Mesendoderm (in vitro differentiated cells): ENCODE measurements around the gene KRTDAP.

Experiments used
- DNase-seq: peaks from one replicate; pipeline ENCODE4 v3.0.0; 2013
- H2AK5ac ChIP-seq: 2 replicates; pipeline ENCODE4 v1.6.1; 2013; ENCODE audit warnings: low read length, inconsistent platforms
- H2BK120ac ChIP-seq: 2 replicates; pipeline ENCODE4 v1.6.1; 2013; ENCODE audit warnings: low read depth, mild to moderate bottlenecking, low read length, moderate library complexity, mixed read lengths
- H2BK15ac ChIP-seq: replicated peaks from 2 replicates; pipeline ENCODE4 v1.6.1; 2013; ENCODE audit warnings: low read depth, mild to moderate bottlenecking, moderate library complexity
- H2BK5ac ChIP-seq: 2 replicates; pipeline ENCODE4 v1.6.1; 2013; ENCODE audit warnings: low read length, inconsistent platforms
- H3K18ac ChIP-seq: 2 replicates; pipeline ENCODE4 v1.6.1; 2013; ENCODE audit warnings: mild to moderate bottlenecking, low read length, mixed read lengths
- H3K23ac ChIP-seq: one replicate; pipeline ENCODE4 v1.6.1; 2013; ENCODE audit warnings: low read length
- H3K27ac ChIP-seq: 2 replicates; pipeline ENCODE4 v1.5.1; 2013; ENCODE audit warnings: low read depth, mild to moderate bottlenecking, inconsistent platforms, low read length, moderate library complexity
- H3K27me3 ChIP-seq: 2 replicates; pipeline ENCODE4 v1.6.1; 2013; ENCODE audit warnings: low read length, control low read depth, mild to moderate bottlenecking, inconsistent platforms; ENCODE audit not compliant: insufficient read depth, poor library complexity
- H3K36me3 ChIP-seq: 2 replicates; pipeline ENCODE4 v1.6.1; 2013; ENCODE audit warnings: low read length, inconsistent platforms; ENCODE audit not compliant: control insufficient read depth, insufficient read depth
- H3K4ac ChIP-seq: one replicate; pipeline ENCODE4 v1.6.1; 2013; ENCODE audit warnings: low read depth, mild to moderate bottlenecking, low read length, moderate library complexity
- H3K4me1 ChIP-seq: 2 replicates; pipeline ENCODE4 v1.6.1; 2013; ENCODE audit warnings: low read depth, low read length, inconsistent platforms; ENCODE audit not compliant: control insufficient read depth
- H3K4me2 ChIP-seq: 2 replicates; pipeline ENCODE4 v1.6.1; 2013; ENCODE audit warnings: low read length
- H3K4me3 ChIP-seq: 2 replicates; pipeline ENCODE4 v1.5.1; 2013; ENCODE audit warnings: mild to moderate bottlenecking, low read length
- H3K56ac ChIP-seq: one replicate; pipeline ENCODE4 v1.6.1; 2013; ENCODE audit warnings: low read length
- H3K79me1 ChIP-seq: 2 replicates; pipeline ENCODE4 v1.6.1; 2013; ENCODE audit warnings: low read length, inconsistent platforms
- H3K79me2 ChIP-seq: 2 replicates; pipeline ENCODE4 v1.6.1; 2013; ENCODE audit warnings: mild to moderate bottlenecking, low read length; ENCODE audit not compliant: control insufficient read depth, insufficient read depth
- H3K9ac ChIP-seq: 2 replicates; pipeline ENCODE4 v1.6.1; 2013; ENCODE audit warnings: low read length, inconsistent platforms
- H4K5ac ChIP-seq: one replicate; pipeline ENCODE4 v1.6.1; 2013; ENCODE audit warnings: low read length
- H4K8ac ChIP-seq: one replicate; pipeline ENCODE4 v1.6.1; 2013; ENCODE audit warnings: low read depth, mild to moderate bottlenecking, control low read depth, low read length, moderate library complexity
- WGBS: extraction: QIAGEN DNeasy Blood & Tissue Kit; methylation state at CpG from one replicate; pipeline ENCODE4 v1.1.7; 2013; ENCODE audit warnings: low lambda C conversion rate, missing lambda C conversion rate; ENCODE audit not compliant: insufficient coverage; ENCODE audit errors: extremely low coverage; 5-methylcytosine and 5-hydroxymethylcytosine counted together

Gene KRTDAP

GRCh38 chr19:35457173-35457572 is 33.1 kb downstream of the KRTDAP start:
- no peak for DNase-seq
- no CpG with 5 or more reads among the region's 5 CpGs for WGBS

GRCh38 chr19:35455616-35456201 is 34.6 kb downstream of the KRTDAP start:
- no peaks in the 10 kb centered on the region for H3K79me2 ChIP-seq
- H3K27ac ChIP-seq: no peak overlapping the region
- H3K4me3 ChIP-seq: no peak overlapping the region
- no peaks in the 10 kb centered on the region for H3K27me3 ChIP-seq
- H2BK120ac ChIP-seq: no peak overlapping the region
- no peak for DNase-seq
- no peaks in the 10 kb centered on the region for H3K4me1 ChIP-seq
- no CpG with 5 or more reads among the region's 3 CpGs for whole genome bisulfite sequencing
- H2BK5ac ChIP-seq: no peak overlapping the region
- H4K5ac ChIP-seq: no peak overlapping the region
- H2AK5ac ChIP-seq: no peak overlapping the region
- H3K4ac ChIP-seq: no peak overlapping the region
- no peaks in the 10 kb centered on the region for H3K79me1 ChIP-seq
- H3K36me3 ChIP-seq: no peaks in the 10 kb centered on the region
- no peak overlapping the region for H4K8ac ChIP-seq
- no peak overlapping the region for H3K56ac ChIP-seq
- no peak overlapping the region for H3K18ac ChIP-seq
- no peak overlapping the region for H3K23ac ChIP-seq
- no peak overlapping the region for H2BK15ac ChIP-seq
- H3K9ac ChIP-seq: no peak overlapping the region
- H3K4me2 ChIP-seq: no peak overlapping the region

More at GRCh38 chr19:35457173-35457572, 33.1 kb downstream of the KRTDAP start:
- no peak overlapping the region for H3K23ac ChIP-seq
- H3K56ac ChIP-seq: no peak overlapping the region
- H3K4me2 ChIP-seq: no peak overlapping the region
- no peak overlapping the region for H3K4me3 ChIP-seq
- H3K27ac ChIP-seq: no peak overlapping the region
- no peak overlapping the region for H3K9ac ChIP-seq
- no peak overlapping the region for H2AK5ac ChIP-seq
- no peak overlapping the region for H2BK120ac ChIP-seq
- no peak overlapping the region for H4K8ac ChIP-seq
- H3K4me1 ChIP-seq: no peaks in the 10 kb centered on the region
- H3K27me3 ChIP-seq: no peaks in the 10 kb centered on the region
- H2BK5ac ChIP-seq: no peak overlapping the region
- no peak overlapping the region for H3K18ac ChIP-seq
- H4K5ac ChIP-seq: no peak overlapping the region
- H3K79me2 ChIP-seq: no peaks in the 10 kb centered on the region
- no peaks in the 10 kb centered on the region for H3K36me3 ChIP-seq
- H3K4ac ChIP-seq: no peak overlapping the region
- H2BK15ac ChIP-seq: no peak overlapping the region
- H3K79me1 ChIP-seq: no peaks in the 10 kb centered on the region

- Histone ChIP-seq H3K27me3 (no peaks in the 10 kb centered on the region), H4K8ac (no peak overlapping the region), H3K4me2 (no peak overlapping the region), H3K18ac (no peak overlapping the region), H4K5ac (no peak overlapping the region), H3K9ac (no peak overlapping the region), H3K56ac (no peak overlapping the region), H3K4me1 (no peaks in the 10 kb centered on the region), H2BK120ac (no peak overlapping the region), H2BK5ac (no peak overlapping the region), H3K79me1 (no peaks in the 10 kb centered on the region), H3K4ac (no peak overlapping the region), H2BK15ac (no peak overlapping the region), H3K27ac (no peak overlapping the region), H3K4me3 (no peak overlapping the region), H3K36me3 (no peaks in the 10 kb centered on the region), H3K23ac (no peak overlapping the region), H3K79me2 (no peaks in the 10 kb centered on the region), H2AK5ac (no peak overlapping the region)
- no peak for DNase-seq
- no CpG with 5 or more reads among the region's 2 CpGs for WGBS
Measured at GRCh38 chr19:35454663-35455062, 35.6 kb downstream of the KRTDAP start.

- H3K4me2 ChIP-seq: no peak overlapping the region
- no peak overlapping the region for H2BK15ac ChIP-seq
- no peaks in the 10 kb centered on the region for H3K4me1 ChIP-seq
- no peak overlapping the region for H3K18ac ChIP-seq
- no peak overlapping the region for H3K27ac ChIP-seq
- no peak overlapping the region for H3K4ac ChIP-seq
- no peak overlapping the region for H2AK5ac ChIP-seq
- WGBS: no CpG with 5 or more reads among the region's 7 CpGs
- no peak overlapping the region for H3K56ac ChIP-seq
- no peak for DNase-seq
- no peaks in the 10 kb centered on the region for H3K27me3 ChIP-seq
- no peaks in the 10 kb centered on the region for H3K79me2 ChIP-seq
- no peak overlapping the region for H2BK120ac ChIP-seq
- H3K79me1 ChIP-seq: no peaks in the 10 kb centered on the region
- H3K36me3 ChIP-seq: no peaks in the 10 kb centered on the region
- no peak overlapping the region for H4K8ac ChIP-seq
- no peak overlapping the region for H4K5ac ChIP-seq
- no peak overlapping the region for H2BK5ac ChIP-seq
- H3K9ac ChIP-seq: no peak overlapping the region
- H3K4me3 ChIP-seq: no peak overlapping the region
- no peak overlapping the region for H3K23ac ChIP-seq
Measured at GRCh38 chr19:35451338-35452096, 38.7 kb downstream of the KRTDAP start.

- H4K5ac ChIP-seq: no peak overlapping the region
- no peaks in the 10 kb centered on the region for H3K27me3 ChIP-seq
- H3K18ac ChIP-seq: no peak overlapping the region
- H3K4me3 ChIP-seq: no peak overlapping the region
- DNase-seq: no peak
- H3K27ac ChIP-seq: no peak overlapping the region
- no peak overlapping the region for H3K9ac ChIP-seq
- no peaks in the 10 kb centered on the region for H3K4me1 ChIP-seq
- H3K23ac ChIP-seq: no peak overlapping the region
- H3K56ac ChIP-seq: no peak overlapping the region
- H3K36me3 ChIP-seq: no peaks in the 10 kb centered on the region
- H3K4me2 ChIP-seq: no peak overlapping the region
- no peaks in the 10 kb centered on the region for H3K79me1 ChIP-seq
- H3K4ac ChIP-seq: no peak overlapping the region
- no peak overlapping the region for H2BK120ac ChIP-seq
- H2BK15ac ChIP-seq: no peak overlapping the region
- no peak overlapping the region for H2BK5ac ChIP-seq
- H2AK5ac ChIP-seq: no peak overlapping the region
- H3K79me2 ChIP-seq: no peaks in the 10 kb centered on the region
- no CpG with 5 or more reads among the region's 27 CpGs for WGBS
- no peak overlapping the region for H4K8ac ChIP-seq
Measured at GRCh38 chr19:35449359-35450043, 40.8 kb downstream of the KRTDAP start.
